Kidney epithelial cell (primary cell): Measurements from ENCODE around the gene NEK1. TPM values are rescaled to one million over a fixed set of nuclear protein-coding genes. Genes with fewer than 3 reads are reported as not detected.
"Not testable (repeated sequence)": the region's sequence is repeated elsewhere in the genome, so short reads cannot be mapped to it uniquely, and the experiment has no call there.

Experiments used
- DNase-seq: peaks from one replicate; pipeline ENCODE4 v3.0.0-alpha.2; 2010; ENCODE audit warnings: low read depth
- H3K27me3 ChIP-seq: 2 replicates; pipeline ENCODE4 v1.6.0; 2011; ENCODE audit warnings: low read length; ENCODE audit not compliant: control insufficient read depth, insufficient read depth
- H3K36me3 ChIP-seq: 2 replicates; pipeline ENCODE4 v1.5.1; 2011; ENCODE audit warnings: low read length; ENCODE audit not compliant: control insufficient read depth, insufficient read depth
- H3K4me3 ChIP-seq: 2 replicates; pipeline ENCODE4 v1.5.1; 2011; ENCODE audit warnings: low read depth, mild to moderate bottlenecking, control low read depth, low read length
- total RNA-seq: library from RNA; depleted of rRNA; stranded (reverse); fragments of >200 nt; gene quantifications from 2 replicates; pipeline ENCODE4 v1.2.3, GENCODE V29; 2015
- TF ChIP-seq, protein P1 (sequence below): IDR thresholded peaks from 2 replicates; pipeline ENCODE4 v1.5.1; 2011; ENCODE audit warnings: mild to moderate bottlenecking, moderate library complexity, low read length, control low read depth, inconsistent platforms; ENCODE audit not compliant: insufficient read depth, poor library complexity, severe bottlenecking

The NEK1 gene
- total RNA-seq, 1 donor from 2014 or later: 13.2 TPM

DNA sequence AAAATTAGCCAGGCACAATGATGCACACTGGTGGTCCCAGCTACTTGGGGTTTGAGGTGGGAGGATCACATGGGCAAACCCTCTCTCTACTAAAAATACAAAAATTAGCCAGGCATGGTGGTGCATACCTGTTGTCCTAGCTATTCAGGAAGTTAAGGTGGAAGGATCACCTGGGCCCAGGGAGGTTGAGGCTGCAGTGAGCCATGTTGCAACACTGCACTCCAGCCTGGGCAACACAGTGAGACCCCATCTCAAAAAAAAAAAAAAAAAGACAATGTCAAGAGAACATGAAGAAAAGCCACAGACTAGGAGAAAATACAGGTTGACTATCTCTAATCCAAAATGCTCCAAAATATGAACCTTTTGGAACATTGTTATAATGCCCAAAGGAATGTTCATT, 153.8 kb downstream of the NEK1 start:
- no peaks in the 10 kb centered on the region for H3K36me3 ChIP-seq
- H3K4me3 ChIP-seq: no peak overlapping the region
- no peak for DNase-seq
- no peaks in the 10 kb centered on the region for H3K27me3 ChIP-seq
- TF ChIP-seq, protein P1, sequence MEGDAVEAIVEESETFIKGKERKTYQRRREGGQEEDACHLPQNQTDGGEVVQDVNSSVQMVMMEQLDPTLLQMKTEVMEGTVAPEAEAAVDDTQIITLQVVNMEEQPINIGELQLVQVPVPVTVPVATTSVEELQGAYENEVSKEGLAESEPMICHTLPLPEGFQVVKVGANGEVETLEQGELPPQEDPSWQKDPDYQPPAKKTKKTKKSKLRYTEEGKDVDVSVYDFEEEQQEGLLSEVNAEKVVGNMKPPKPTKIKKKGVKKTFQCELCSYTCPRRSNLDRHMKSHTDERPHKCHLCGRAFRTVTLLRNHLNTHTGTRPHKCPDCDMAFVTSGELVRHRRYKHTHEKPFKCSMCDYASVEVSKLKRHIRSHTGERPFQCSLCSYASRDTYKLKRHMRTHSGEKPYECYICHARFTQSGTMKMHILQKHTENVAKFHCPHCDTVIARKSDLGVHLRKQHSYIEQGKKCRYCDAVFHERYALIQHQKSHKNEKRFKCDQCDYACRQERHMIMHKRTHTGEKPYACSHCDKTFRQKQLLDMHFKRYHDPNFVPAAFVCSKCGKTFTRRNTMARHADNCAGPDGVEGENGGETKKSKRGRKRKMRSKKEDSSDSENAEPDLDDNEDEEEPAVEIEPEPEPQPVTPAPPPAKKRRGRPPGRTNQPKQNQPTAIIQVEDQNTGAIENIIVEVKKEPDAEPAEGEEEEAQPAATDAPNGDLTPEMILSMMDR: no peak

DNA sequence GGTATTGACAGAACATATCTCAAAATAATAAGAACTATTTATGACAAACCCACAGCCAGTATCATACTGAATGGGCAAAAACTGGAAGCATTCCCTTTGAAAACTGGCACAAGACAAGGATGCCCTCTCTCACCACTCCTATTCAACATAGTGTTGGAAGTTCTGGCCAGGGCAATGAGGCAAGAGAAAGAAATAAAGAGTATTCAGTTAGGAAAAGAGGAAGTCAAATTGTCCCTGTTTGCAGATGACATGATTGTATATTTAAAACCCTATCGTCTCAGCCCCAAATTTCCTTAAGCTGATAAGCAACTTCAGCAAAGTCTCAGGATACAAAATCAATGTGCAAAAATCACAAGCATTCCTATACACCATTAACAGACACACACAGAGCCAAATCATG, 159.7 kb downstream of the NEK1 start:
- H3K27me3 ChIP-seq, H3K4me3 ChIP-seq, DNase-seq, H3K36me3 ChIP-seq: not testable (repeated sequence)

DNA sequence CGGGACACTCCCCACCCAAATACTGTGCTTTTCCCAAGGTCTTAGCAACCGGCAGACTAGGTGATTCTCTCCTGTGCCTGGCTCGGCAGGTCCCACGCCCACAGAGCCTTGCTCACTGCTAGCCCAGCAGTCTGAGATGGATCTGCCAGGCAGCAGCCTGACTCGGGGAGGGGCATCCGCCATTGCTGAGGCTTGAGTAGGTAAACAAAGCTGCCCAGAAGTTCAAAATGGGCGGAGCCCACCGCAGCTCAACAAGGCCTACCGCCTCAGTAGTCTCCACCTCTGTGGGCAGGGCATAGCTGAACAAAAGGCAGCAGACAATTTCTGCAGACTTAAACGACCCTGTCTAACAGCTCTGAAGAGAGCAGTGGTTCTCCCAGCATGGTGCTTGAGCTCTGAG, 163.4 kb downstream of the NEK1 start:
- not testable (repeated sequence) for H3K36me3 ChIP-seq, DNase-seq, H3K4me3 ChIP-seq, H3K27me3 ChIP-seq

DNA sequence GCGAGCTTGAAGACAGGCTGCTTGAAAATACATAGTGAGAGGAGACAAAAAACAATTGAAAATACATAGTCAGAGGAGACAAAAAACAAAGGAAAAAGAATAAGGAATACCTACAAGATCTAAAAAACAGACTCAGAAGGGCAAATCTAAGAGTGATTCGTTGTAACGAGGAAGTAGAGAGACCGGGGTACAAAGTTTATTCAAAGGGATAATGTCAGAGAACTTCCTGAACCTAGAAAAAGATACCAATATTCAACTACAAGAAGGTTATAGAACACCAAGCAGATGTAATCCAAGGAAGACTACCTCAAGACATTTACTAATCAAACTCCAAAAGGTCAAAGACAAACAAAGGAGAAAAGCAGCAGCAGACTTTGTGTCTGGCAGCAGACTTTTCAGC, 165.6 kb downstream of the NEK1 start:
- TF ChIP-seq, protein P1: no peak
- H3K36me3 ChIP-seq: no peaks in the 10 kb centered on the region
- no peak for DNase-seq
- no peaks in the 10 kb centered on the region for H3K27me3 ChIP-seq
- no peak overlapping the region for H3K4me3 ChIP-seq

DNA sequence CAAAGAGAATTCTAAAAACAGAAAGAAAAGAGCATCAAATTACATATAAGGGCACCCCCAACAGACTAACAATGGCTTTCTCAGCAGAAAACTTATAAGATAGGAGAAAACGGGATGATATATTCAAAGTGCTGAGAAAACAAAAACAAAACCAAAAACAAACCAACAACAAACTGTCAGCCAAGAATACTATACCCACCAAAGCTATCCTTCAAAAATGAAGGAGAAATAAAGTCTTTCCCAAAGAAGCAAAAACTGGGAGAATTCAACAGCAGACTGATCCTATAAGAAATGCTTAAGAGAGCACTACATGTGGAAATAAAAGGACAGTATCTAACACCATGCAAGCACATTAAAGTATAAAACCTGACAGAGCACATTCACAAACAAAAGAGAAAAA, 168.6 kb downstream of the NEK1 start:
- Histone ChIP-seq H3K4me3 (no peak overlapping the region), H3K36me3 (no peaks in the 10 kb centered on the region), H3K27me3 (no peaks in the 10 kb centered on the region)
- TF ChIP-seq, protein P1: no peak
- DNase-seq: no peak

DNA sequence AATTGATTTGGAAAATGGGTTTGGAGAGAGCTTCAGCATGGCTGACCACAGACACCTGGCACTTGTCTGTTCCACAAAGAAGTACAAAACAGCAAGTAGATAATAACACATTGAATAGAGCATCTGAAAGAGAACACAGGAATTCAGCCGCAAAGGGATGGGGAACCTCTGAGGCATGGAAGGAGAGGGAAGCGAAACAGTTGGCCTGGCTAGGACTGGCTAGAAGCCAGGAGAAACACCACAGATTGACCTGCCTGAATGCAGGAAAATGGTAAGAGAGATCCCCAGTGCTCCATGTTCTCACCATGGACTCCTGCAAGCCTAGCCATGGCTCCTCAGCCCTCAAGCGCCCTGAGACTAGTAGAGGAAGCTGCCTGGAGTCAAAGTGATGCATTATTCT, 171.9 kb downstream of the NEK1 start:
- peak; percentile 4 for DNase-seq
- Histone ChIP-seq H3K36me3 (no peaks in the 10 kb centered on the region), H3K4me3 (no peak overlapping the region), H3K27me3 (no peaks in the 10 kb centered on the region)
- TF ChIP-seq, protein P1: no peak

DNA sequence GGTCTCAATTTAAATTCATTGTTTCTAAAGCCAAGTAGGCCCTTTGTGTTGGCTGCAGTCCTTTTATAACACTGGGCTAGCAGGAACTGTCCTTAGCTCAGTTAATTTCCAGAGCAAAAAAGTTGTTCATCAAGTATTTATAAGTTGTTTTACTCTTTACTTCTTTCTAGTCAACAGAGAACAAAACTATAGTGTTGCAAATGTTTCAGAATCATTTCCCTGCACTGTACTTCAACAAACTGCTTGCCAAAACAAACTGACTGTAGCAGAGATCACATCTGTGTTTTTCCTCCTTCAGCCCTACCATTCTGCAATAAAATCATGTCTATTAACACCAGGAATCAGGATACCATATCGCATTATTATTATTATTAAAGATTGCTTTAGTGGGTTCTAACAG, 173.1 kb downstream of the NEK1 start:
- DNase-seq: no peak
- no peaks in the 10 kb centered on the region for H3K36me3 ChIP-seq
- H3K27me3 ChIP-seq: no peaks in the 10 kb centered on the region
- TF ChIP-seq, protein P1: no peak
- H3K4me3 ChIP-seq: no peak overlapping the region
